Vagina (tissue), 2 donors: Measurements from ENCODE around the gene USH1C.

Experiments
- POLR2A ChIP-seq, 2 donors: fragments of 450-650 bp; IDR thresholded peaks; one replicate each; pipeline ENCODE4 v1.6.1; 2017; ENCODE audit warnings: antibody characterized with exemption in 2 of 2, mild to moderate bottlenecking in 2 of 2, moderate library complexity in 2 of 2
- POLR2AphosphoS5 ChIP-seq, 2 donors: sonication (generic); formaldehyde crosslinking; IDR thresholded peaks; one replicate each; pipeline ENCODE4 v1.9.0; 2017; ENCODE audit warnings: antibody characterized with exemption in 2 of 2, mild to moderate bottlenecking in 2 of 2, low read depth in 1 of 2; ENCODE audit not compliant: insufficient read depth in 1 of 2
- TF ChIP-seq, protein P1 (sequence below), 3 experiments: fragments of 450-650 bp in 2 of 3; fragments of 200-600 bp in 1 of 3; sonication (generic) in 1 of 3; IDR thresholded peaks; one replicate each; pipeline ENCODE4 v1.5.1; 2017 to 2019; ENCODE audit warnings: antibody characterized with exemption in 3 of 3, mild to moderate bottlenecking in 2 of 3, moderate library complexity in 2 of 3

GRCh38 chr11:17559341-17560087, 15.3 kb upstream of the USH1C start:
- TF ChIP-seq, protein P1, sequence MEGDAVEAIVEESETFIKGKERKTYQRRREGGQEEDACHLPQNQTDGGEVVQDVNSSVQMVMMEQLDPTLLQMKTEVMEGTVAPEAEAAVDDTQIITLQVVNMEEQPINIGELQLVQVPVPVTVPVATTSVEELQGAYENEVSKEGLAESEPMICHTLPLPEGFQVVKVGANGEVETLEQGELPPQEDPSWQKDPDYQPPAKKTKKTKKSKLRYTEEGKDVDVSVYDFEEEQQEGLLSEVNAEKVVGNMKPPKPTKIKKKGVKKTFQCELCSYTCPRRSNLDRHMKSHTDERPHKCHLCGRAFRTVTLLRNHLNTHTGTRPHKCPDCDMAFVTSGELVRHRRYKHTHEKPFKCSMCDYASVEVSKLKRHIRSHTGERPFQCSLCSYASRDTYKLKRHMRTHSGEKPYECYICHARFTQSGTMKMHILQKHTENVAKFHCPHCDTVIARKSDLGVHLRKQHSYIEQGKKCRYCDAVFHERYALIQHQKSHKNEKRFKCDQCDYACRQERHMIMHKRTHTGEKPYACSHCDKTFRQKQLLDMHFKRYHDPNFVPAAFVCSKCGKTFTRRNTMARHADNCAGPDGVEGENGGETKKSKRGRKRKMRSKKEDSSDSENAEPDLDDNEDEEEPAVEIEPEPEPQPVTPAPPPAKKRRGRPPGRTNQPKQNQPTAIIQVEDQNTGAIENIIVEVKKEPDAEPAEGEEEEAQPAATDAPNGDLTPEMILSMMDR (IDR thresholded peaks at IDR 0.05): no peak
- no peak for TF ChIP-seq POLR2AphosphoS5 (IDR thresholded peaks at IDR 0.05; ENCODE audit: insufficient read depth in 1 of 2, low read depth in 1 of 2)
- no peak for TF ChIP-seq POLR2A (IDR thresholded peaks at IDR 0.05)
